HG03066 (cell line): ENCODE measurements around the gene GPC6.

Experiments
- ATAC-seq: cut with Tn5 transposase; IDR thresholded peaks from one replicate; pipeline ENCODE4 v1.9.1; 2021; ENCODE audit warnings: low read depth; ENCODE audit not compliant: unreplicated experiment

The GPC6 gene

DNA sequence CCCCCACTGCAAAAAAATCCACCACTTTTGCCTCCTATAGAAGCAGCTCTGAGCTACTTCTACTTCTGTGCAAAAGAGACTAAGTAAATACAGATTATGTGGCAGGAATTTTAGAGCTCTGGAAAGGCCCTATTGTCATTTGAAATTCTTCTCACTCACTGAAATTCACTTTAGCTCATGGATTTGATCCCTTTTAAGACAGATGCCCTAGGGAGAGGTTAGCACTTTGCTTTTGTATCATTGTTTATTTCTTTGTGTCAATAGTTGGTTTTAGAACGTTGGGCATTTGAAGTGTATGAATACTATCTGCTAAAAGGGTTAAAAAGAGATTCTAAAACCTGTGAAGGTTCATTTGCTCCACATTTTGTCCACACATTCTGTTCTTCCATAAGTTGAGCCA lies 528.7 kb downstream of the GPC6 start:
- ATAC-seq, result no peak

DNA sequence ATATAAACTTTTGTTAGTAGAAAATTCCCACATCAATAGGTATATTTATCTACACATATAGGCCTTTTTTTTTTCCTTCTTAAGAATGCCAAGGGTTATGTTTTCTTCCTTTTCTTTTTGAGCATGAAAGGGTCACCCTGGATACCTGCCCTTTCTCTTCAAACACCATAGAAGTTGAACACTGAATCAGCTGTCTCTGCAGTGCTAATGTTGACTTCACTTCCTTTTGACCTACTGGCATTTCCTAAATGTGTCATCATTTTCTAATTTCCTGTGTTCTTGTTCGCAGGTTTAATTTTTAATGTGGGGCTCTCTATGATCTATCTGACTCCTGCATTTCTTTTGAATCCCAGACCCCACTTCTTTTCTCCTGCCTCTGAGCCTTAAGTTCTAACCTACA lies 532.0 kb downstream of the GPC6 start:
- ATAC-seq, result no peak

DNA sequence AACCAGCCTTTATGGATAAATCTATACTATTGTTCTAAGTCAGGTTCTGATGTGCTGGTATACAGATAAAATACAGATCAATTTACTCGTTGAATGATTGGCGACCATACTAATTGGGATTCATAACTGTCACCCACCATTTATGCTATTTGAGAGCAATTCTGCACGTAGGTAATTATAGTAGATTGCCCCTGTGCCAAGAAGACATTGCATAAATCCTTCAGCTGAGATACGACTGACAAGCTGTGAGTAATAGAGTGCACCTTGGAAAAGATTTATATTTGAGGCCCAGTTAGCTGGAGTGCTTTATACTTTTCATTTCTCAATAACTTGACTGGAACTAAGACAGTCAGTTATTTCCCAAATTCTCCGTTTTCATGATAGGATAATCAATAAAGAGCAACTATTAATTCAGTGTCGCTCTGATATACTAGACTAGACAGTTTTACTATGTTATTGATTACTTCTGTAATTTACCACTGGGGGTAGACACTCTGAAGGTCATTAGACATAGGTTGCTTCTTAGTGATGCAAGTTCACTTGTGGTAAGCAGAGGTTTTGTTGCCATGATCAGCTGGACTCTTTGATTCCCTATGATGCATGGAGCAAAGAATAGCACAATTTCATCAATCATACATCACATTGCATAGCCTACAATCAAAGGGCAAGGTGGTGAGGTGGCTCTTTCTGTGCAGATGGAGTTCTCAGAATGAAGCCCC lies 536.3 kb downstream of the GPC6 start:
- no peak for ATAC-seq

DNA sequence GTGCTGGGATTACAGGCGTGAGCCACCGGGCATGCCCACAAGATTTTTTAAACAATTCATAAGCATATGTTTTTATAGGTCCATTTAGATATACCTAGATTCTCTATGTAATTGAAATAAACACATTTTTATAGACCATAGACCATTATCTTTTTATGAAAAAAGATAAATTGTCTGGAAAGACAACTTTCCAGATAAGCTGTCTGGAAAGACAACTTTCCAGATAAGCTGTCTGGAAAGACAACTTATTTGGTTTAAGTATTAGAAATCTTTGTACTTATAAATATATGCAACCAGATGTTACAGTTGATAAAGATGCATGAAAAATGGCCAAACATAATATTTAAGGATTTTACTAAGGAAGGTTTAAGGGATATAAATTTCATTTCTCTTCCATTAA lies 538.5 kb downstream of the GPC6 start:
- no peak for ATAC-seq

DNA sequence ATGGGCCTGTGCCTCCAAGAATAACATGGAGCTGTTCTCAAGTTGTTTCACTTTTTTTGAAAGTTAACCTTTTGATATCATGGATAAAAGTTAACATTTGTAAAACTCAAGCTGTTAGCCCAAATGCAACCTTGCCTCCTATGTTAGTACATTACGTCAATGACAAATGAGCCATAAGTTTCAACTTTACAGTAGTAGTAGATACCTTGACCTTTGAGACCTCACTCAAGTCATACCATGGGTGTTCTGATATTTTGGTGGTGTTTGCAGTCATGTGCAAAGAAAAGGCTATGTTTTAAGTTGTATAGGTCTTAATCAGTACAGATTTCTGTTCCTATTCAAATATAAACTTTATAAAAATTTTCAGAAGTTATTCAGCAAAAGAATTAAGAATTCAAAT lies 539.2 kb downstream of the GPC6 start:
- no peak for ATAC-seq

DNA sequence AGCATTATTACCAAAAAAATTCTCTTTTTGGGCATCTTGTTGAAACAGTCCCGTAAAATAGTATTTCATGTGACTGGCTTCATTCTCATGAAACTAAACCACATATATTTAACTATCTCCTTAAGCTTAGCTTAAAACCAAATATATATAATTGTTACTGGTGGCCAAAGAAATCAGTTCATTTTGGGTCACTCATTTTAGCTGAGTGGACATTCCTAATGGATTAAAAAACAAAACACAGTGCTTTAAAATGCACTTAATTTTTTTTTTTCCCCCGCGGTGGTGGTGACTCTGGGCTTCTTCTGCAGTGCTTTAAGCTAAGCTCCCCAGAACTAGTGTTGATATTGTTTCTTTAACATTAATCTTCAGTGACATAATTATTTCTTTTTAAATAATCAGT lies 540.1 kb downstream of the GPC6 start:
- ATAC-seq, result no peak

DNA sequence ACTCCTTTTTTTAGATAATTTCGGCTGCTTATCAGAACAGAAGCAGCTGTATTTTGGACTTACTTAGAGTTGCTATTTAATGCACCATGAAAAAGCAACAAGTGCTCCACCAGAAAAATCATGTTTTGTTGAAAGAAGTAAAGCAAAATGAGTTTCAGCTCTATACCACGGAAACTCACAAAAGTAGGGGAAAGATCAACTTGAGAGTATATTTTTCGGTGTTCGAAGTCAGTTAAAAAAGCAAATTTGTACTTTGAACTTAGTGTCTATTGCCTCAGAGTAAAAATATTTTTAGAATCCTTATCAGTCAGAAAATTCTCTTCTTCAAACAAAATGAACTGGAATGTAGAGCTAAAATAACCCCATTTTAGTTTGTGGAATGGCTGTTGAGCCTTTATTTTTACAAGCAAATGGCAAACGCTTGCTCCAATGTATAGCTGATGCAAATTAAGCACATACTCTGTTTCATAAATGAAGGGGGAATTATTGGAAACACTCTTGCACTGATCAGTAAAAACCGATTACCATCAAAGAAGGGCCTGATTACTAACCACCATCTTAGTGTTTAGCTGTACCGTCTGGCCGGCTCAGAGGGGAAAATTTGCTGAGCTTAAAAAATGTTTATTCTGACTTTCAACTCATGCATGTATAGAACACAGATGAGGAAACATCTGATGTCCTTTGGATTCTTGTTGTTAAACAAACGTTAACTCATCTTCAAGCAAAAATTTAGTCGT lies 540.7 kb downstream of the GPC6 start:
- ATAC-seq, result no peak

DNA sequence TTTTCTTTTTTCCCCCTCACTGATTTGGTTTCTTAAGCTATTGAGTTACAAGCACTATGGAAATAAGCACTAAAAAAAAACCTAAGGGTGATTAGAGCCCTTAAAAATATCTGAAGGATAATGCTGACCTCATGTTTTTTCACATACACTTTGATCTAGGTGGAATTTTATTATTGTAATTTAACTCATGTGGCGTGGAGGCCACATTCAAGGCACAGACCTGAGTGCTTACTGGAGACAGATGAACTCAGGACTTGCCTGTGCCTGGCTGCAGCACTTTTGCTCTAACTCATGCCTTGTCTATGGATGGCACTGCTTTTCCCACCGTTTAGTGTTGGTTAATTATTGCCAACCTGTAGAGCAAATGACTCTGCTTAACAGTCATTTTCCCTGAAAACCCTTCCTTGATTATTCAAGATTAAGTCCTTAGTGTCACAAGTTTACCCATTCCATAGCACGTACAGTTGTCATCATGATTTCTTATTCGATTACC lies 541.4 kb downstream of the GPC6 start:
- no peak for ATAC-seq

DNA sequence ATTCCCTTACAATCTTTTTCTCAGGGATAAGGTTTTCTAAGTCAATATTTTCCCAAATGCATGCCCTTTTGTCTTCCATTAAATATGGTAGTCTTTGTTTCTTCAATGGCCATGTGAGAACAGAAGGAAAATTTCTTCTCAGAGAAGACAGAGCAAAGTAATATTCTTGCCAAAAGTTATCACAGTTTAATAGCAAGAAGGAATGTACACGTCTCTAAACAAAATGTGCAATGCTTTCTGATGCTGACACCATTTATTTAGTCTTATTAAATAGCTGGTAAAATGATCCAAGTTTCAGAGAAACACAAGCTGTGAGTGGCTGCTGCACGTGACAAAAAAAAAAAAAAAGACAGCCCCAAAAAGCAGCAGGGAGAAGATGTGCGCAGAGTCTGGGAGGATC lies 542.5 kb downstream of the GPC6 start:
- no peak for ATAC-seq

DNA sequence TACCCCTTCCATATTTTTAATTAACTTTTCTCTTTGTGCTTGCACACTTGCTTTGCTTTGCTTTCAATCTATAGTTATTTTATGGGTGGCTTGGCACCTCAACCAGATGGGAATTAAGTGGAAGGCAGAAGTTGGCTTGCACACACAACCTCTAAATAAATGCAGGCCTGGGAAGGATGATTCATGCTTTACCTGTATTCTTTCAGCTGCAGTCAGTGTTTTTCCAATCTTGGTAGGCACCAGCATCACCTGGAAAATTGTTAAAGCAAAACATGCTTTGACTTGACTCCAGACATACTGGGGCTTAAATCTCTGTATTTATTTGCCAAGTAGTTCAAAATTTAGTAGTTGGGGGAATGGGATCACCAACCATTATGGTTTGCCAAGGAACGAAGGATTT lies 543.0 kb downstream of the GPC6 start:
- no peak for ATAC-seq

DNA sequence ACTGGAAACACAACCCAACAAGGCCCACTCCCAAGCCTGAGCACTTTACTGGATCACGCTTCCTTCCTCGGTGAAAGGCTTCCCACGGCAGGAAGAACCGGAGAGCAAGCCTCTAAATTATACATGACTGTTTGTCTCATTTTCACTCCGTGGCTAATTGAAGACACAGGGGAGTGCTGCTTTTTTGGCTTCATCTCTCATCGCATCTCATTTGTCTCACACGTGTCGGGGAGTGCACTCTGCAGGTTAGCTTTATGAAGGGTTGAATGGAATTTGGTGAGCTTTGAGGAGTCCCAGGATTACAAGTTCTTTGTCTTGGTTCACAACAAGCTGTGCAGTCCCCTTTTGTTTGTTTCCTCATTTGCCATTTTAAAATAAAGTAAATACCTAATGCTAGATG lies 544.6 kb downstream of the GPC6 start:
- no peak for ATAC-seq

DNA sequence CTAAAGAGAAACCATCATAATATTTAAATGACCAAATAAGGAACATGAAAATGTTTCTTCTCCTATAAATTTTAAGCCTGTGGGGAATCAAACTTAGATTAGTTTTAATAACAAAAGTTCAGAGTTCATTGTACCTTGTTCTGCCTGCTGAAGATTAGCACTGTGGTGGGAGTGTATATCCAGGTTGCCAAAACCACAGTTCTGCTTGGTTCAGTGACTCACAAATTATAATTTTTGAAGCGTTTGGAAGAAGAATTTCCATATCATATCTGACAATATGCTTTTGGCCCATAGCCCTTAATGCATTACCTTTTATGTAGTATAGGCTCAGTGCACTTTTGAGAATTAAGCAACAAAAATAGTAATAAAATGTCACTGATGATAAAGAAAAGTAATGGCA lies 545.2 kb downstream of the GPC6 start:
- ATAC-seq, result no peak

DNA sequence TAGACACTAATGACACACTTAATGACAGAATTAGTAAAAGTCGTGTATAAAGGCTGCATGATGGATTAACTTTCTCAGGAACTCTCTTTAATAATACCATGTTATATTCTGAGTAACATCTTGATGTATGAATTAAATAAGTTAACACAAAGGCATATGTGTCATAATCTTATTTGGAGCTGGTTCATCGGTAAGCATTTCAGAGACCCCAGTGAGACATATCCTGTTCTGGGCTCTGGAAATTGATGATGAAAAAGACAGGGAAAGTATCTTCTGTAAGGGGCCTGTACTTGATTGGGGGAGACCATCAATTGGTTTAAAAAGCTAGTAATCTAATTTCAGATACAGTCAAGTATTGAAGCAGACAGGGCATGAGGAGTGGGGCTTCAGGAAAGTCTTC lies 547.9 kb downstream of the GPC6 start:
- no peak for ATAC-seq

DNA sequence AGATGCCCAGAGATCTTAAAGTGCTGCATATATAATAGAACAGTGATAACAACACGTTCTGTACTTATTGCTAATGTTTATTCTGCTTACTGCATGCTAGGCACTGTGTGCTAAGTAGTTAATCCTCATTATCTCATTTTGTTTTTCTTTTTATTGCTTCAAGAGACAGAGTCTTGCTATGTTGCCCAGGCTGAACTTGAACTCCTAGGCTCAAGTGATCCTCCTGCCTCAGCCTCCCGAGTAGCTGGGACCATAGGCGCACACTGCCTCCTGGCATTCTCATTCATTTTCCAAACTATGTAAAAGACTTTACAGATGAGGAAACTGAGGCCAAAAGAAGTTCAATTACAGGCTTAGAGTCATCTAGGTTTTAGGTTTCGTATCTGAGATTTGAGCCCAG lies 548.4 kb downstream of the GPC6 start:
- no peak for ATAC-seq

DNA sequence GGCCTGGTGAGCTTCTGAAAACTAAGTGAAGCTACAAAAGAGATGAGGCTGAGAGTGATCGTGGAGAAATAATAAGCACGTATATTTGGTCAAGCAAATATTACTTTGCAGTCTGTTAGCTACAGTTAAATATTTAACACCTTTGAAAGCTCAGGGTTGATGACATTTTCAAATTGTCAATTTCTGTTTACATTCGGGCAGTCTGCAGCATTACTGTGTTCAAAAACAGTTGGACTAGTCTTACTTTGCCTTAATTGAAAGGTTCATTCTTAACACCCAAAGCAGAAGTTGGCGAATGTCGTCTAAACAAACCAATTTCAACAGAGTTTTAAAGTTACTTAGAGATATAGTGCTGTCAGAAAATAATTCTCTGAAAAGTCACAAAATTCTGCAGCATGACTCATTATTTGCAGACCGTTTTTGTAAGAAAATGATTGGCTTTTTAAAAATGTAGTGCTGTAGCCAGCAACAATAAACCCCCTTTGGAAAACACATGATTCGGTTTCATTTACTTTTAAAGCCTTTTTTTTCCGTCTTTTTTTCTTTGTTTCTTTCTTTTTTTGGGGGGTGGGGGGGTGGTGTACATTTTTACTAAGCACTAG lies 549.0 kb downstream of the GPC6 start:
- no peak for ATAC-seq

DNA sequence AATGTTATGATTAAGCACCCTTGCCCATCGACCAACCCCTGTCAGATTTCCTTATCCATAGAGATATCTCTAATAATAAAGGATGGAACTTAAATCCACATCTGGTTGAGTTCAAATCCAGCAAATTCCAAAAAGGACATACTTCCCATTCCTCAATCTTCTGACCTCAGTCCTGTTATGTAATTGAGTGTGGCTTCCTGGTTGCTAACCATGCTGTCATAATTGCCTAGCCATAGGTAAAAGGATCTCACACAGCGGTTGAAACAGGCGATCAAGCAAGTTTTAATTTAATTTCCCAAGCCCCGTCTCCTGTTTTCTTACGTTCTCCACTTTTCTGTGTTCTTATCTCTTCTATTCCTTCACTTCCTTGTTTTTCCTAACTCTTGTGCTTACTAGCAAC lies 550.3 kb downstream of the GPC6 start:
- no peak for ATAC-seq

DNA sequence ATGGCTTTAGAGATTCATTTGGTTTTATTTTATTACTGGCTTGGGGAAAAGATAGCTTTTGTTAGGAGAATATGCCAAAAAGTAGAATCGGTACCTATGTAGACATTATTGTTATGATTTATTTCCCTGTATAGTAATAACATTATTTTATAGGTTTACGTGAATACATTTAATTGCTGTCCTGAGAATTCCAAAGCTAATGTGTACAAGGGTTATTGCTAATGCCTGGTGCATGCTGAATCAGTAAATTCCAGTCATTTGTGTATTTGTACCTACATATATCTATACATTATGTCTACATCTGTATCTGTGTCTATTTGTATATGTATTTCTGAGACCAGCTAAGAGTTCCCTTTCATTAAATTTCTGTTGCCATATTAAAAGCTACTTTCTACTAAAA lies 550.9 kb downstream of the GPC6 start:
- no peak for ATAC-seq

DNA sequence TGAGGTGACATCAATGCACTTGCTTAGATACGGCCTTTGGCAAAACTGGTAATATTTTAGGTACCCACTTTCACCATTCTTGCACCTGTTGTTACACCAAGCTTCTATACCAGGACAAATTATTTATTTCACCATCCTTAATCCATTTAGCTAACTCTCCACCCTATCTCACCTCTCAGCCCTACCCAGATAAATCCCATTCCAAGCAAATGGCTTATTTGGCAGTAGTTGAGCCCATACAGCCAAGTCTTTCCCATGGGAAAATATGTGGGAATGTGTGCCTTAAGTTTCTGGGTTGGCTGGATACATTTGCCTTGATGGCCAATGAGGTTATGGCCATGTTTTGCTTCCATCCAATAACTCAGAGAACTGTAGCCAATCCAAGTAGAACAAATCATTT lies 551.9 kb downstream of the GPC6 start:
- no peak for ATAC-seq

DNA sequence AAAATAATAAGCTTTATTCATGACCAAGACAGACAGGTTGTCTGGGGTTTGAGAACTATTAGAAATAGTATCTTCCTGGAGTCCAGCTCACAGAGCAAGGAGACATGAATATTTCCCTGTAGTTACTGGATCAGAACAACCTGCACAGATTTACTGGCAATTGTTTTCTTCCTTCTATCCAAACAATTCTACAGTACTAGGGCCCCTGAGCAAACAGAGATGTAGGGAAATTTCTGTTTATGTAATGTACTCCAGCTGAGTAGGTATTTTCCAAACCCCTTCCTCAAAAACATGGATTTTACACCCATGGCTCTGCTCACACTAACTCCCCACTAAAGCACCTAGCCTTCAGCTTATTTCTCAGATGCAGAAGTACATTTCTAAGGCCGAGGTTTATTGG lies 557.6 kb downstream of the GPC6 start:
- no peak for ATAC-seq

DNA sequence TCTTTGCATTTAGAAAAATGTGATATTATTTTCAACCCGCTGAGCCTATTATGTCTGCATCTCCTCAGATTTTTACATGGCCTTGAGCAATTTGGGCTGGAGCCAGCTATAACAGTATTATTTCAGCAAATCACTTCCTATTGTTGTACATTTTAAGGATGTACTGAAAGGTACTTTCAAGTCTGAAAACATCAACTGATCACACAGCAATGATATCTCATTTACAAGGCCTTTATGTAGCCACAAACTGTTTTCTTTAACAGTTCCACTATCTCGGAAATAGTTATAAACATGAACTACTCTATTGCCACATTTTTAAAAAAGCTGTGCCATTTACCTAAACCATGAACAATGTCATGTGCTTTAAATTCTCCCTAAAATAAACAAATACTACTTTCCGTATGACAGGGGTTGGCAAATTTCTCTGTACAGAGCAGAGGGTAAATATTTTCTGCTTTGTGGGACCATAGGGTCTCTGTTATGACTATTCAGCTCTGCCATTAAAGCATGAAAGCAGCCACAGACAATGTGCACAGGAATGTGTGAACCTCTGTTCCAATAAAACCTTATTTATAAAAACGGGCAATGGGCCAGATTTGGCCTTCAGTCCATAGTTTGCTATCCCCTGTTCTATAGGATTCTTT lies 560.4 kb downstream of the GPC6 start:
- ATAC-seq, result no peak

DNA sequence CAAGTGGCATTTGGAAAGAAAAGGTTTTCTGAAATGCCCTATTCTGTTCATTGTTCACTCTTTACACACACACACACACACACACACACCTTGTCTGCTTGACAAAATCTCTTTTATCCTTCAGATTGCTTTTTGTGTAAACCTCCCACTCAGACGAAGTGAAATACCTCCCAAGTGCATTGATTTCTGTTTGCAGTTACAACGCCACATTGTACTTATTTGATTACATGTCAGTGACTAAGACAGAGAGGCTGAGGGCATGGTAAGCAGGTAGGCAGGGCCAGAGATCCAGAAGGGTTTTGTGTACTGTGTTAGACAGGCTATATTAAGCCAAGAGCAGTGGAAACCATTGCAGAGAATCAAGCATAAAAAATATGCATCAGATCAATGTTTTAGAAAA lies 561.8 kb downstream of the GPC6 start:
- no peak for ATAC-seq
